Endothelial cell of umbilical vein (primary cell): ENCODE measurements around the gene LDHD. TPM values are rescaled to one million over a fixed set of nuclear protein-coding genes. Genes with fewer than 3 reads are reported as not detected.

Source experiments
- Bru-seq: library from RNA; stranded (reverse); fragments of 400-500 nt; gene quantifications from one replicate; lab custom pipeline; 2021; lab: Mats Ljungman, UMichigan
- BruChase-seq, 2 experiments: library from RNA; stranded (reverse); fragments of 400-500 nt; gene quantifications; one replicate each; lab custom pipeline; 2021; lab: Mats Ljungman, UMichigan
- BruUV-seq: library from RNA; stranded (reverse); fragments of 400-500 nt; replicated peaks from 2 replicates; lab custom pipeline; 2021; lab: Mats Ljungman, UMichigan
- CTCF ChIA-PET: fragments of 300-600, 350-600 bp; sonication (Branson Sonifier 250); formaldehyde crosslinking; loops from one replicate; lab custom pipeline; 2021; ENCODE audit warnings: antibody characterized with exemption, inconsistent platforms; lab: Charles Lee
- POLR2A ChIA-PET: fragments of 300-600, 350-600 bp; sonication (Branson Sonifier 250); formaldehyde crosslinking; loops from one replicate; lab custom pipeline; 2021; ENCODE audit warnings: antibody characterized with exemption, inconsistent platforms; lab: Charles Lee
- DNase-seq: peaks from one replicate; pipeline ENCODE4 v3.0.0-alpha.2; 2011; ENCODE audit warnings: low read depth, low spot score
- FAIRE-seq: peaks from 2 replicates; lab custom pipeline; 2011; peaks lifted over from hg19 to GRCh38; lab: Jason Lieb, UNC
- H2AFZ ChIP-seq: 2 replicates; pipeline ENCODE4 v1.6.0; 2012; ENCODE audit warnings: low read depth, low read length, control low read depth, inconsistent platforms
- H3K27ac ChIP-seq: 2 replicates; pipeline ENCODE4 v1.5.1; 2011; ENCODE audit warnings: low read depth, mild to moderate bottlenecking, control low read depth, low read length, moderate library complexity; ENCODE audit not compliant: insufficient read depth
- H3K27me3 ChIP-seq, 2 experiments: 2 replicates each; pipeline versions ENCODE4 v1.6.0 to v1.6.1; 2011; ENCODE audit warnings: low read length in 2 of 2, mixed read lengths in 1 of 2; ENCODE audit not compliant: control insufficient read depth in 2 of 2, insufficient read depth in 2 of 2
- H3K36me3 ChIP-seq, 2 experiments: 2 replicates in 1 of 2; 3 replicates in 1 of 2; pipeline ENCODE4 v1.5.1; 2011; ENCODE audit warnings: low read length in 2 of 2, mild to moderate bottlenecking in 1 of 2, moderate library complexity in 1 of 2; ENCODE audit not compliant: control insufficient read depth in 2 of 2, insufficient read depth in 2 of 2; ENCODE audit errors: extremely low read depth in 1 of 2
- H3K4me1 ChIP-seq: 3 replicates; pipeline ENCODE4 v1.5.1; 2011; ENCODE audit warnings: mild to moderate bottlenecking, low read length; ENCODE audit not compliant: control insufficient read depth, insufficient read depth; ENCODE audit errors: extremely low read depth
- H3K4me2 ChIP-seq: 2 replicates; pipeline ENCODE4 v1.6.1; 2011; ENCODE audit warnings: low read length, control low read depth, mixed read lengths; ENCODE audit not compliant: insufficient read depth
- H3K4me3 ChIP-seq, 3 experiments: fragments of 200-600 bp in 1 of 3; sonication (generic), shearing (Covaris generic) in 1 of 3; replicated peaks in 1 of 3; 2 replicates each; pipeline ENCODE4 v1.5.1; 2011 to 2016; ENCODE audit warnings: control low read depth in 3 of 3, low read length in 3 of 3, mild to moderate bottlenecking in 2 of 3, inconsistent platforms in 1 of 3, low read depth in 1 of 3, moderate library complexity in 1 of 3; ENCODE audit not compliant: insufficient read depth in 1 of 3
- H3K79me2 ChIP-seq: 2 replicates; pipeline ENCODE4 v1.6.0; 2012; ENCODE audit warnings: low read length, inconsistent platforms; ENCODE audit not compliant: control insufficient read depth, insufficient read depth
- H3K9ac ChIP-seq: replicated peaks from 2 replicates; pipeline ENCODE3; 2011; ENCODE audit warnings: low read length, control low read depth; ENCODE audit not compliant: insufficient read depth; ENCODE audit errors: extremely low read depth
- H3K9me1 ChIP-seq: replicated peaks from 3 replicates; pipeline ENCODE4 v1.6.0; 2011; ENCODE audit warnings: mild to moderate bottlenecking, low read length; ENCODE audit not compliant: control insufficient read depth, insufficient read depth; ENCODE audit errors: extremely low read depth
- H3K9me3 ChIP-seq: replicated peaks from 2 replicates; pipeline ENCODE4 v1.5.1; 2012; ENCODE audit warnings: low read length, inconsistent platforms; ENCODE audit not compliant: control insufficient read depth, insufficient read depth
- H4K20me1 ChIP-seq: replicated peaks from 2 replicates; pipeline ENCODE3; 2011; ENCODE audit warnings: mild to moderate bottlenecking, low read length; ENCODE audit not compliant: control insufficient read depth, insufficient read depth; ENCODE audit errors: extremely low read depth
- EZH2 ChIP-seq: IDR thresholded peaks from 2 replicates; pipeline ENCODE4 v1.6.1; 2012; ENCODE audit warnings: borderline replicate concordance, low read depth, mild to moderate bottlenecking, moderate library complexity, low read length, inconsistent platforms; ENCODE audit not compliant: severe bottlenecking
- FOS ChIP-seq: IDR thresholded peaks from 2 replicates; pipeline ENCODE4 v1.6.1; 2011; ENCODE audit warnings: mild to moderate bottlenecking, low read length, moderate library complexity, borderline replicate concordance; ENCODE audit not compliant: insufficient read depth
- GATA2 ChIP-seq: IDR thresholded peaks from 2 replicates; pipeline ENCODE4 v1.7.0; 2011; ENCODE audit warnings: low read depth, mild to moderate bottlenecking, moderate library complexity, mixed read lengths, low read length; ENCODE audit not compliant: insufficient read length, insufficient read depth
- MYC ChIP-seq: IDR thresholded peaks from one replicate; pipeline ENCODE4 v1.6.1; 2011; ENCODE audit warnings: mild to moderate bottlenecking, low read depth, low read length
- POLR2AphosphoS5 ChIP-seq: IDR thresholded peaks from 2 replicates; pipeline ENCODE4 v1.6.1; 2012; ENCODE audit warnings: low read depth, mild to moderate bottlenecking, control low read depth, low read length, moderate library complexity; ENCODE audit not compliant: insufficient read depth
- dilution Hi-C: fragments of 300-500 bp; cut with MboI; formaldehyde crosslinking; loops from one replicate; pipeline ENCODE4 v1.15.0; 2019; ENCODE audit warnings: low sequenced_read_pairs; ENCODE audit not compliant: extremely low pct_ligation_motif_present
- intact Hi-C: fragments of 100-400 bp; cut with micrococcal nuclease; formaldehyde crosslinking; loops from one replicate; pipeline ENCODE4 v1.10.0; 2022
- long read RNA-seq: library from polyadenylated mRNA; stranded (forward); transcript quantifications from one replicate; pipeline ENCODE4 v2.0.0, GENCODE V29; 2021
- polyA minus RNA-seq, 3 experiments: library from RNA; depleted of rRNA, polyadenylated mRNA; stranded (reverse); fragments of >200 nt; gene quantifications; 1 replicate in 1 of 3; 2 replicates in 2 of 3; pipeline ENCODE4 v1.2.3, GENCODE V29; 2011
- polyA plus RNA-seq, 4 experiments: library from polyadenylated mRNA; depleted of rRNA in 3 of 4; stranded (reverse) in 3 of 4; unstranded in 1 of 4; fragments of >200 nt; gene quantifications; 2 replicates each; pipeline versions ENCODE4 v1.2.1 to v1.2.3, GENCODE V29; 2011 to 2012; ENCODE audit warnings: missing spikeins in 1 of 4
- total RNA-seq: library from RNA; stranded (reverse); gene quantifications from 2 replicates; pipeline ENCODE4 v1.2.3, GENCODE V29; 2021
- TF ChIP-seq, protein P1 (sequence below): IDR thresholded peaks from 2 replicates; pipeline ENCODE4 v1.6.1; 2011; ENCODE audit not compliant: insufficient read depth, insufficient read length

Gene LDHD
- not detected in 2 replicates for total RNA-seq
- polyA plus RNA-seq = 0.41 and 0.54 TPM in 2 replicates
- 0.19 and 0.41 TPM in 2 replicates for polyA plus RNA-seq (2011; cell fraction: cytosol; rRNA removed)
- polyA plus RNA-seq (2011; cell fraction: nucleus; rRNA removed) = 0.41 and 0.76 TPM in 2 replicates
- polyA plus RNA-seq (2012) = 0.13 and 0.63 TPM in 2 replicates
- 0.12 and 0.15 TPM in 2 replicates for polyA minus RNA-seq
- not detected for polyA minus RNA-seq (2011; cell fraction: cytosol; rRNA and poly(A)+ RNA removed)
- not detected in 2 replicates for polyA minus RNA-seq (2011; cell fraction: nucleus; rRNA and poly(A)+ RNA removed)
- not detected for Bru-seq, nascent RNA
- percentile 12 among the genes with signal in this experiment for BruChase-seq, experiment 1, labeled RNA remaining after a 6-hour chase
- not detected for BruChase-seq, experiment 2, labeled RNA remaining after a 2-hour chase
- long read RNA-seq, partial matches to known transcripts = 0 of 1 reads
- long read RNA-seq, other reads (novel, unspliced or antisense) = 0 of 1 reads

DNA sequence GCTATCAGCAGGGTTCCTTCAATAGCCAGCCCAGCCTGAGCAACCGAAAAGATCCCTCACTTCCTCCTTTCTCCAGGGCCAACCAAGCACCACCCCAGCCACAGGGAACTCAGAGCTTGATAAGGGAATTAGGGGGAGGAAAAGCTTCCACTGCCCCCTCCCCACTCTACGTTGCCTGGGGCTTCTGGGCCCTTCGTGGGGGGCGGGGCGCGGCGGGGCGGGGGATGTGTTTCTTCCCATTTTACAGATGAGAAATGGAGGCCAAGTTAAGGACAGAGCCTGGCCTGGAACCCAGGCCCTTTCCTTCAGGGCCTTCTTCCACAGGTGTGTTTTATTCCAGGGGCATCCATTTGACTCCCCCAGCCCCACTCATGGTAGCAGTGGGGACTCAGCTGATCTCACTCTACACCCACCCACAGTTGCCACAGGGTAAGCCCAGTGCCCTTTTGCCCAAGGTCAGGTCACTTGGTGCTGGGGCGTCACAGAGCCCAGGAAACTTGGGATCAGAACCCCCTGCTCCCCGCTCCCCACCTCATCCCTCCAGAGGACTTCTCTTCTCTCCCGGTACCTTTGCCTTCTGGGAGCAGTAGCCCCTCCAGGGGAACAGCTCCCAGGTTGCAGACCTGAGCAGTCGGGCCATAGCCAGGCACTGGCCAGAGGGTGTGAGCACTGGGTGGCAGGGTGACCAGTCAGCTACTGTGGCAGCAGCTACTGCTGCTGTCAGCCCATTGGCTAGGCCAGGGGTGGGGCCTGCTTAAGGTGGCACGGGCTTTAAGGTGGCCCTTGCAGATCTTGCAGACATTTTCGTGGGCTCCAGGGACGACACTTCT, at the start of gene LDHD:
Gene LDHD, minus strand, starts transcription at position 700 of the 830 bp plus-strand sequence. Its CDS starts 60 bp downstream, at position 640.
- Histone ChIP-seq H3K4me3 (no peak within 1 kb of the TSS), H3K79me2 (no peaks in the 10 kb centered on the region), H3K36me3 (no peaks in the 10 kb centered on the region), H3K27ac (no peak within 1 kb of the TSS), H3K9me3 (no peaks in the 10 kb centered on the region), H3K4me2 (no peak within 1 kb of the TSS), H3K4me1 (peaks cover 4% of the 10 kb centered on the region), H3K27me3 (no peaks in the 10 kb centered on the region), H3K9me1 (no peaks in the 10 kb centered on the region), H4K20me1 (no peaks in the 10 kb centered on the region), H2AFZ (peak within 1 kb of the TSS; percentile 46), H3K9ac (no peak within 1 kb of the TSS)
- intact Hi-C loops = no loop called here
- CTCF ChIA-PET = interaction anchor here (0.7 to 3.9 kb wide), 4 partner anchors 19 to 118 kb away, joined by 3 to 22 read pairs (median 4); partner anchors contain the start of gene ZNRF1
- FAIRE-seq = peak; percentile 69
- peak; percentile 37 for DNase-seq
- no peak for TF ChIP-seq MYC
- no peak for TF ChIP-seq POLR2AphosphoS5
- no peak for TF ChIP-seq FOS
- TF ChIP-seq GATA2 = no peak
- TF ChIP-seq EZH2 = no peak
- TF ChIP-seq, protein P1, sequence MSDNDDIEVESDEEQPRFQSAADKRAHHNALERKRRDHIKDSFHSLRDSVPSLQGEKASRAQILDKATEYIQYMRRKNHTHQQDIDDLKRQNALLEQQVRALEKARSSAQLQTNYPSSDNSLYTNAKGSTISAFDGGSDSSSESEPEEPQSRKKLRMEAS = no peak
- dilution Hi-C loops = no loop called here
- POLR2A ChIA-PET = no interaction called here
- BruUV-seq = no TSS peak
